A549 (cell line): ENCODE results near the gene PVALEF. TPM values are rescaled to one million over a fixed set of nuclear protein-coding genes. Genes with fewer than 3 reads are reported as not detected.

Experiments used
- ATAC-seq, 2 experiments: fragments of 200-7000 bp in 1 of 2; fragments of >200 bp in 1 of 2; cut with Nextera tagmentation in 1 of 2; cut with Tn5 transposase in 1 of 2; 3 replicates each; pipeline versions ENCODE4 v1.8.0 to v1.9.1; 2018 to 2020; ENCODE audit warnings: mild to moderate bottlenecking in 1 of 2, moderate library complexity in 1 of 2
- CTCF ChIA-PET: fragments of 300-600 bp; sonication (Branson Sonifier 250); formaldehyde crosslinking; extraction: SDS; loops from one replicate; lab custom pipeline; 2021; ENCODE audit warnings: antibody characterized with exemption, inconsistent platforms; lab: Yijun Ruan, JAX
- POLR2A ChIA-PET: fragments of 350-600 bp; formaldehyde crosslinking; extraction: SDS; loops from one replicate; lab custom pipeline; 2021; ENCODE audit warnings: antibody characterized with exemption, inconsistent platforms; lab: Yijun Ruan, JAX
- DNase-seq, 2 experiments: peaks; one replicate each; pipeline versions ENCODE4 v3.0.0 to v3.0.0-alpha.2; 2011 to 2016; ENCODE audit warnings: low read depth in 1 of 2, low spot score in 1 of 2
- FAIRE-seq: peaks from 2 replicates; lab custom pipeline; 2011; peaks lifted over from hg19 to GRCh38; lab: Jason Lieb, UNC
- H3K27ac ChIP-seq, 2 experiments: fragments of >200 bp; sonication (Bioruptor Twin); formaldehyde crosslinking; 3 replicates each; pipeline ENCODE4 v1.5.1; 2016 to 2017
- H3K4me1 ChIP-seq: fragments of >200 bp; sonication (Bioruptor Twin); formaldehyde crosslinking; 3 replicates; pipeline ENCODE4 v1.6.1; 2016
- H3K4me2 ChIP-seq: fragments of >200 bp; sonication (Bioruptor Twin); formaldehyde crosslinking; 3 replicates; pipeline ENCODE4 v1.6.1; 2016
- H3K4me3 ChIP-seq: fragments of >200 bp; sonication (Bioruptor Twin); formaldehyde crosslinking; 3 replicates; pipeline ENCODE4 v1.5.1; 2016
- H3K9me3 ChIP-seq: fragments of >200 bp; sonication (Bioruptor Twin); formaldehyde crosslinking; 3 replicates; pipeline ENCODE4 v1.6.1; 2016
- BHLHE40 ChIP-seq: IDR thresholded peaks from 2 replicates; pipeline ENCODE4 v1.6.1; 2012; ENCODE audit warnings: low read depth, low read length, inconsistent platforms
- CBX2 ChIP-seq: fragments of 200-600 bp; sonication (generic); IDR thresholded peaks from 2 replicates; pipeline ENCODE4 v1.6.1; 2016; ENCODE audit warnings: low read depth, mild to moderate bottlenecking, borderline replicate concordance
- CBX8 ChIP-seq: fragments of 200-600 bp; sonication (generic); IDR thresholded peaks from 2 replicates; pipeline ENCODE4 v1.6.1; 2016
- CHD4 ChIP-seq: fragments of 200-600 bp; sonication (generic); IDR thresholded peaks from 2 replicates; pipeline ENCODE4 v1.6.1; 2016; ENCODE audit warnings: antibody characterized with exemption, mild to moderate bottlenecking, borderline replicate concordance
- EHMT2 ChIP-seq: fragments of 200-600 bp; sonication (generic); IDR thresholded peaks from 2 replicates; pipeline ENCODE4 v1.6.1; 2016; ENCODE audit warnings: antibody characterized with exemption, low read depth, mild to moderate bottlenecking, moderate library complexity
- FOXS1 ChIP-seq: fragments of 250-450 bp; sonication (Bioruptor Pico); IDR thresholded peaks from 2 replicates; pipeline ENCODE4 v1.5.0; 2020; ENCODE audit warnings: mild to moderate bottlenecking, moderate library complexity
- GATA3 ChIP-seq: IDR thresholded peaks from 2 replicates; pipeline ENCODE4 v1.6.1; 2012; ENCODE audit warnings: borderline replicate concordance
- HEYL ChIP-seq: fragments of 250-450 bp; sonication (Bioruptor Pico); IDR thresholded peaks from 2 replicates; pipeline ENCODE4 v1.8.0; 2021; ENCODE audit warnings: mild to moderate bottlenecking, moderate library complexity
- HOXA7 ChIP-seq: fragments of 250-450 bp; sonication (Bioruptor Pico); IDR thresholded peaks from 2 replicates; pipeline ENCODE4 v1.5.0; 2020; ENCODE audit warnings: mild to moderate bottlenecking, moderate library complexity
- JUN ChIP-seq, 2 experiments: fragments of >200 bp; sonication (Bioruptor Twin); formaldehyde crosslinking; IDR thresholded peaks; 2 replicates in 1 of 2; 3 replicates in 1 of 2; pipeline ENCODE4 v1.6.1; 2016 to 2017
- JUNB ChIP-seq: fragments of >200 bp; sonication (Bioruptor Twin); formaldehyde crosslinking; IDR thresholded peaks from 2 replicates; pipeline ENCODE4 v1.6.1; 2016
- KDM1A ChIP-seq: fragments of 200-600 bp; sonication (generic); IDR thresholded peaks from 2 replicates; pipeline ENCODE4 v1.6.1; 2016; ENCODE audit warnings: low read depth, mild to moderate bottlenecking
- KDM5A ChIP-seq: fragments of 200-600 bp; sonication (generic); IDR thresholded peaks from 2 replicates; pipeline ENCODE4 v1.6.1; 2016; ENCODE audit warnings: antibody characterized with exemption, mild to moderate bottlenecking
- MAFK ChIP-seq: fragments of 450-650 bp; IDR thresholded peaks from 2 replicates; pipeline ENCODE4 v1.6.1; 2014; ENCODE audit not compliant: partially characterized antibody
- POLR2A ChIP-seq: IDR thresholded peaks from 2 replicates; pipeline ENCODE4 v1.6.1; 2012; ENCODE audit warnings: mild to moderate bottlenecking, low read length
- RAD21 ChIP-seq, 2 experiments: fragments of >200 bp in 1 of 2; sonication (Bioruptor Twin) in 1 of 2; formaldehyde crosslinking in 1 of 2; IDR thresholded peaks in 1 of 2; conservative IDR thresholded peaks in 1 of 2; 2 replicates in 1 of 2; 3 replicates in 1 of 2; pipeline ENCODE4 v1.6.1; 2012 to 2018; ENCODE audit warnings: inconsistent platforms in 1 of 2
- RFX5 ChIP-seq: fragments of 450-650 bp; IDR thresholded peaks from 2 replicates; pipeline ENCODE4 v1.7.1; 2014; ENCODE audit warnings: antibody characterized with exemption, mild to moderate bottlenecking, moderate library complexity
- ZSCAN20 ChIP-seq: fragments of 250-450 bp; sonication (Bioruptor Pico); IDR thresholded peaks from 2 replicates; pipeline ENCODE4 v1.8.0; 2022; ENCODE audit warnings: mild to moderate bottlenecking, moderate library complexity
- WGBS: methylation state at CpG from one replicate; pipeline ENCODE4 v1.1.6; 2017; ENCODE audit errors: missing lambda C conversion rate; 5-methylcytosine and 5-hydroxymethylcytosine counted together
- polyA plus RNA-seq, 4 experiments: library from polyadenylated mRNA; depleted of rRNA in 3 of 4; stranded (reverse); fragments of >200 nt; fragmentation: RNase III in 1 of 4; extraction: RNeasy Plus Mini Kit Qiagen cat#74134 plus additional on column Dnase treatment in 1 of 4; gene quantifications; 2 replicates in 3 of 4; 3 replicates in 1 of 4; pipeline ENCODE4 v1.2.3, GENCODE V29; 2011 to 2017
- TF ChIP-seq, protein P1 (sequence below): fragments of 200-600 bp; sonication (generic); IDR thresholded peaks from 2 replicates; pipeline ENCODE4 v1.6.1; 2016; ENCODE audit warnings: antibody characterized with exemption, mild to moderate bottlenecking, moderate library complexity
- TF ChIP-seq, protein P2 (sequence below): fragments of >200 bp; sonication (Bioruptor Twin); formaldehyde crosslinking; IDR thresholded peaks from 3 replicates; pipeline ENCODE4 v1.5.1; 2016
- TF ChIP-seq, protein P3 (sequence below): IDR thresholded peaks from 2 replicates; pipeline ENCODE4 v1.6.1; 2012

PVALEF gene
- polyA plus RNA-seq, 2 of the 4 experiments (the other 2 are of a cell fraction), result not detected

- 76% methylated on average over 5 of the region's 7 CpGs for WGBS
- DNase-seq (no peak), FAIRE-seq (no peak), ATAC-seq (no peak)
- H3K27ac ChIP-seq, result no peak overlapping the region
- no peaks in the 10 kb centered on the region for H3K4me1 ChIP-seq
- no peak overlapping the region for H3K4me2 ChIP-seq
- no peaks in the 10 kb centered on the region for H3K9me3 ChIP-seq
- ChIA-PET POLR2A (no interaction called here), CTCF (interaction anchor here (4.0 to 4.6 kb wide), 2 partner anchors 14 to 43 kb away, joined by 31 to 36 read pairs; no protein-coding TSS in a partner anchor)
- H3K4me3 ChIP-seq, result no peak overlapping the region
- TF ChIP-seq, protein P1, sequence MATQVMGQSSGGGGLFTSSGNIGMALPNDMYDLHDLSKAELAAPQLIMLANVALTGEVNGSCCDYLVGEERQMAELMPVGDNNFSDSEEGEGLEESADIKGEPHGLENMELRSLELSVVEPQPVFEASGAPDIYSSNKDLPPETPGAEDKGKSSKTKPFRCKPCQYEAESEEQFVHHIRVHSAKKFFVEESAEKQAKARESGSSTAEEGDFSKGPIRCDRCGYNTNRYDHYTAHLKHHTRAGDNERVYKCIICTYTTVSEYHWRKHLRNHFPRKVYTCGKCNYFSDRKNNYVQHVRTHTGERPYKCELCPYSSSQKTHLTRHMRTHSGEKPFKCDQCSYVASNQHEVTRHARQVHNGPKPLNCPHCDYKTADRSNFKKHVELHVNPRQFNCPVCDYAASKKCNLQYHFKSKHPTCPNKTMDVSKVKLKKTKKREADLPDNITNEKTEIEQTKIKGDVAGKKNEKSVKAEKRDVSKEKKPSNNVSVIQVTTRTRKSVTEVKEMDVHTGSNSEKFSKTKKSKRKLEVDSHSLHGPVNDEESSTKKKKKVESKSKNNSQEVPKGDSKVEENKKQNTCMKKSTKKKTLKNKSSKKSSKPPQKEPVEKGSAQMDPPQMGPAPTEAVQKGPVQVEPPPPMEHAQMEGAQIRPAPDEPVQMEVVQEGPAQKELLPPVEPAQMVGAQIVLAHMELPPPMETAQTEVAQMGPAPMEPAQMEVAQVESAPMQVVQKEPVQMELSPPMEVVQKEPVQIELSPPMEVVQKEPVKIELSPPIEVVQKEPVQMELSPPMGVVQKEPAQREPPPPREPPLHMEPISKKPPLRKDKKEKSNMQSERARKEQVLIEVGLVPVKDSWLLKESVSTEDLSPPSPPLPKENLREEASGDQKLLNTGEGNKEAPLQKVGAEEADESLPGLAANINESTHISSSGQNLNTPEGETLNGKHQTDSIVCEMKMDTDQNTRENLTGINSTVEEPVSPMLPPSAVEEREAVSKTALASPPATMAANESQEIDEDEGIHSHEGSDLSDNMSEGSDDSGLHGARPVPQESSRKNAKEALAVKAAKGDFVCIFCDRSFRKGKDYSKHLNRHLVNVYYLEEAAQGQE, result no peak
- TF ChIP-seq, protein P2, sequence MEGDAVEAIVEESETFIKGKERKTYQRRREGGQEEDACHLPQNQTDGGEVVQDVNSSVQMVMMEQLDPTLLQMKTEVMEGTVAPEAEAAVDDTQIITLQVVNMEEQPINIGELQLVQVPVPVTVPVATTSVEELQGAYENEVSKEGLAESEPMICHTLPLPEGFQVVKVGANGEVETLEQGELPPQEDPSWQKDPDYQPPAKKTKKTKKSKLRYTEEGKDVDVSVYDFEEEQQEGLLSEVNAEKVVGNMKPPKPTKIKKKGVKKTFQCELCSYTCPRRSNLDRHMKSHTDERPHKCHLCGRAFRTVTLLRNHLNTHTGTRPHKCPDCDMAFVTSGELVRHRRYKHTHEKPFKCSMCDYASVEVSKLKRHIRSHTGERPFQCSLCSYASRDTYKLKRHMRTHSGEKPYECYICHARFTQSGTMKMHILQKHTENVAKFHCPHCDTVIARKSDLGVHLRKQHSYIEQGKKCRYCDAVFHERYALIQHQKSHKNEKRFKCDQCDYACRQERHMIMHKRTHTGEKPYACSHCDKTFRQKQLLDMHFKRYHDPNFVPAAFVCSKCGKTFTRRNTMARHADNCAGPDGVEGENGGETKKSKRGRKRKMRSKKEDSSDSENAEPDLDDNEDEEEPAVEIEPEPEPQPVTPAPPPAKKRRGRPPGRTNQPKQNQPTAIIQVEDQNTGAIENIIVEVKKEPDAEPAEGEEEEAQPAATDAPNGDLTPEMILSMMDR, result no peak
- no peak for TF ChIP-seq KDM1A
- TF ChIP-seq ZSCAN20 (CRISPR knock-in tag), result no peak
Measured at GRCh38 chr17:81186203-81186602, 20.9 kb downstream of the PVALEF start.

- Histone ChIP-seq H3K4me1 (no peaks in the 10 kb centered on the region), H3K4me2 (no peak overlapping the region), H3K9me3 (no peaks in the 10 kb centered on the region), H3K27ac (no peak overlapping the region)
- POLR2A ChIA-PET, result no interaction called here
- FAIRE-seq (no peak), ATAC-seq (no peak)
- WGBS, result 89% methylated on average over 11 of the region's 11 CpGs
- no peak for TF ChIP-seq RFX5
- TF ChIP-seq, protein P3, sequence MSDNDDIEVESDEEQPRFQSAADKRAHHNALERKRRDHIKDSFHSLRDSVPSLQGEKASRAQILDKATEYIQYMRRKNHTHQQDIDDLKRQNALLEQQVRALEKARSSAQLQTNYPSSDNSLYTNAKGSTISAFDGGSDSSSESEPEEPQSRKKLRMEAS, result no peak
- TF ChIP-seq, all 56 proteins: peak for 0
- no peak overlapping the region for H3K4me3 ChIP-seq
- DNase-seq, result no peak
- CTCF ChIA-PET, result interaction anchor here (1.2 to 4.6 kb wide), 3 partner anchors 13 to 164 kb away, joined by 4 to 36 read pairs (median 31); no protein-coding TSS in a partner anchor
Measured at GRCh38 chr17:81187120-81187519, 21.8 kb downstream of the PVALEF start.

GRCh38 chr17:81187586-81188490, 22.5 kb downstream of the PVALEF start:
- Histone ChIP-seq H3K4me3 (no peak overlapping the region), H3K4me2 (no peak overlapping the region), H3K4me1 (no peaks in the 10 kb centered on the region), H3K9me3 (no peaks in the 10 kb centered on the region), H3K27ac (no peak overlapping the region)
- ChIA-PET CTCF (interaction anchor here (1.2 to 5.9 kb wide), 4 partner anchors 12 to 165 kb away, joined by 4 to 58 read pairs (median 34); no protein-coding TSS in a partner anchor), POLR2A (no interaction called here)
- no peak for FAIRE-seq
- TF ChIP-seq RAD21 (conservative IDR thresholded peaks at IDR 0.05 in 1 of 2, IDR thresholded peaks at IDR 0.05 in 1 of 2) (no peak), CBX2 (no peak), EHMT2 (no peak), HEYL (no peak), MAFK (no peak), JUN (IDR thresholded peaks at IDR 0.05) (no peak), POLR2A (no peak), CBX8 (no peak), JUNB (no peak), CHD4 (no peak), GATA3 (no peak), FOXS1 (no peak), BHLHE40 (no peak), KDM5A (no peak), HOXA7 (CRISPR knock-in tag) (no peak)
- TF ChIP-seq, protein P1, result no peak
- TF ChIP-seq, all 56 proteins: peak for 0
- ATAC-seq (no peak), DNase-seq (no peak)
- WGBS, result 80% methylated on average over 22 of the region's 26 CpGs
